Erythroblast (primary cell): ENCODE data around the gene PTPRN2.

Experiments used
- GATA1 ChIP-seq: IDR thresholded peaks from 2 replicates; pipeline ENCODE4 v1.6.1; 2011; ENCODE audit warnings: low read depth, mild to moderate bottlenecking, control low read depth, low read length, moderate library complexity
- POLR2A ChIP-seq: IDR thresholded peaks from 2 replicates; pipeline ENCODE4 v1.6.1; 2011; ENCODE audit warnings: mild to moderate bottlenecking, low read length

DNA sequence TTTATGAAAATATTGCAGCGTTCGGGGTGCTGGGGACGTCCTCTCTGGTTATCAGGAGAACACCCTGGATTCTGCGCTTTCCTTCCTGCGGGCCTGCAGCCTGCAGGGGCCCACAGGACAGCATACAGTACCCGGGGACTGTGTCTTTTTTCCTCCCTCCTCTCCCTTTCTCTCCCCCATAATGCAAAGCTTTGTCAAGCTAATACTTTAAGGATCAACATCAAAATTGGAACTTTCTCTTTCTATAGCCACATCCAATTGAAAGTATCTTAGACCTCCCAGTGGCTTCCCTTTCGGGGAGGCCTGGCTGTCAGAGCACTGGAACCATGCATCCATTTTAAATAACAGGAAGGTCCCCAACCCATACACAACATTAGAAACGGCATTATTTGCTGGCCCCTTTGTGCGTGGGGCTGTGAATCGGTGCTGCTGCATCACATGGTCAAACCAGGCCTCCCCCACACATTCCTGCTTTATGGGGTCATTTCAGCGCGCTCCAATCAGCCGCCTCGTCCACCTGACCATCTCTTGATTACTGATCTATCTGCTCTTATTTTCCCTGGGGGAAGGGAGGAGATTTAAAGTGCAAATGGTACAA lies 745.8 kb downstream of the PTPRN2 start:
- TF ChIP-seq POLR2A (no peak), GATA1 (no peak)
